Stimulated activated CD4-positive, alpha-beta T cell treated with anti-CD3 and anti-CD28 coated beads, Interleukin-15, amount 100 ng/mL, for 1 hour (primary cell): ENCODE data around the gene EPB42.
"Not testable (repeated sequence)": the region's sequence is repeated elsewhere in the genome, so short reads cannot be mapped to it uniquely, and the experiment has no call there.

Experiments
- DNase-seq, 2 donors: peaks; one replicate each; pipeline ENCODE4 v3.0.0-alpha.2; 2020; ENCODE audit warnings: low read depth in 1 of 2, low spot score in 1 of 2

Gene EPB42

GRCh38 chr15:43242616-43243015 is 21.8 kb upstream of the EPB42 start:
- no peak for DNase-seq

- no peak for DNase-seq
Observed at GRCh38 chr15:43241100-43241499, 20.3 kb upstream of the EPB42 start.

- no peak for DNase-seq
Observed at GRCh38 chr15:43239732-43240491, 19.1 kb upstream of the EPB42 start.

GRCh38 chr15:43238671-43239131 is 17.9 kb upstream of the EPB42 start:
- DNase-seq: no peak

GRCh38 chr15:43237842-43238470 is 17.1 kb upstream of the EPB42 start:
- no peak for DNase-seq

- no peak for DNase-seq
Observed at GRCh38 chr15:43235536-43235935, 14.7 kb upstream of the EPB42 start.

- no peak for DNase-seq
Observed at GRCh38 chr15:43232289-43232874, 11.6 kb upstream of the EPB42 start.

GRCh38 chr15:43230640-43231115 is 9.9 kb upstream of the EPB42 start:
- DNase-seq: no peak

- DNase-seq: no peak
Observed at GRCh38 chr15:43229977-43230376, 9.2 kb upstream of the EPB42 start.

GRCh38 chr15:43226436-43227305 is 5.9 kb upstream of the EPB42 start:
- no peak for DNase-seq

- not testable (repeated sequence) for DNase-seq
Observed at GRCh38 chr15:43225950-43226255, 5.1 kb upstream of the EPB42 start.

- no peak for DNase-seq
Observed at GRCh38 chr15:43225201-43225949, 4.6 kb upstream of the EPB42 start.

GRCh38 chr15:43221422-43221821 is 604 bp upstream of the EPB42 start:
- DNase-seq: no peak

- no peak for DNase-seq
Observed at GRCh38 chr15:43219929-43220928, 589 bp downstream of the EPB42 start.

- DNase-seq: no peak
Observed at GRCh38 chr15:43218908-43219706, 1.7 kb downstream of the EPB42 start.

GRCh38 chr15:43215961-43216360 is 4.9 kb downstream of the EPB42 start:
- no peak for DNase-seq

- no peak for DNase-seq
Observed at GRCh38 chr15:43214592-43215295, 6.1 kb downstream of the EPB42 start.

- DNase-seq: no peak
Observed at GRCh38 chr15:43214169-43214568, 6.6 kb downstream of the EPB42 start.
